ENCODE measurements around the gene TRIM14.

GRCh38 chr9:98022447-98022846, 96.6 kb downstream of the TRIM14 start:
- TF ChIP-seq CTCF (IDR thresholded peaks at IDR 0.05): no peak
- TF ChIP-seq POLR2A (IDR thresholded peaks at IDR 0.05): no peak
